GM12878 (cell line): ENCODE results near the gene CPHXL2. TPM values are rescaled to one million over a fixed set of nuclear protein-coding genes. Genes with fewer than 3 reads are reported as not detected.

Source experiments
- ATAC-seq: fragments of 200-7000 bp; cut with Tn5 transposase; 3 replicates; pipeline ENCODE4 v1.9.1; 2020; ENCODE audit warnings: mild to moderate bottlenecking, moderate library complexity
- BruUV-seq: library from RNA; stranded (reverse); fragments of 400-500 nt; replicated peaks from 2 replicates; lab custom pipeline; 2021; lab: Mats Ljungman, UMichigan
- CTCF ChIA-PET: fragments of 300-600 bp; sonication (Branson Sonifier 250); formaldehyde crosslinking; extraction: SDS; loops from one replicate; lab custom pipeline; 2021; ENCODE audit warnings: inconsistent platforms; lab: Yijun Ruan, JAX
- POLR2A ChIA-PET: fragments of 350-600 bp; formaldehyde crosslinking; extraction: SDS; loops from one replicate; lab custom pipeline; 2021; ENCODE audit warnings: inconsistent platforms; lab: Charles Lee
- RAD21 ChIA-PET: fragments of 300-600 bp; sonication (Branson Sonifier 250); formaldehyde crosslinking; loops from one replicate; lab custom pipeline; 2023; ENCODE audit warnings: antibody characterized with exemption; ENCODE audit not compliant: unreplicated experiment; lab: Charles Lee
- SMC1A ChIA-PET: fragments of 300-600 bp; sonication (Branson Sonifier 250); formaldehyde crosslinking; loops from one replicate; lab custom pipeline; 2023; ENCODE audit not compliant: unreplicated experiment, uncharacterized antibody; lab: Charles Lee
- DNase-seq: peaks from one replicate; pipeline ENCODE4 v3.0.0-alpha.2; 2011; ENCODE audit warnings: low read depth, low spot score
- FAIRE-seq: peaks from 3 replicates; lab custom pipeline; 2011; peaks lifted over from hg19 to GRCh38; lab: Jason Lieb, UNC
- H2AFZ ChIP-seq: 2 replicates; pipeline ENCODE4 v1.6.0; 2011; ENCODE audit warnings: low read depth, low read length, control low read depth; ENCODE audit not compliant: control insufficient read depth
- H3K27ac ChIP-seq: 2 replicates; pipeline ENCODE4 v1.5.1; 2011; ENCODE audit warnings: control low read depth; ENCODE audit not compliant: control insufficient read depth, insufficient read depth
- H3K27me3 ChIP-seq, 2 experiments: replicated peaks in 1 of 2; 2 replicates each; pipeline versions ENCODE4 v1.6.0 to v1.6.1; 2011; ENCODE audit warnings: low read length in 1 of 2; ENCODE audit not compliant: control insufficient read depth in 2 of 2, insufficient read depth in 2 of 2
- H3K36me3 ChIP-seq, 2 experiments: 2 replicates each; pipeline ENCODE4 v1.5.1; 2011; ENCODE audit warnings: low read length in 1 of 2; ENCODE audit not compliant: control insufficient read depth in 2 of 2, insufficient read depth in 2 of 2
- H3K4me1 ChIP-seq: 2 replicates; pipeline ENCODE4 v1.6.1; 2011; ENCODE audit warnings: mild to moderate bottlenecking, low read length, moderate library complexity, mixed read lengths; ENCODE audit not compliant: control insufficient read depth, insufficient read depth
- H3K4me2 ChIP-seq: 2 replicates; pipeline ENCODE4 v1.6.0; 2011; ENCODE audit warnings: control low read depth; ENCODE audit not compliant: control insufficient read depth, insufficient read depth
- H3K4me3 ChIP-seq: fragments of 200-600 bp; sonication (generic); 2 replicates; pipeline ENCODE4 v1.5.1; 2016
- H3K79me2 ChIP-seq: 2 replicates; pipeline ENCODE4 v1.6.0; 2011; ENCODE audit warnings: low read length; ENCODE audit not compliant: control insufficient read depth, insufficient read depth
- H3K9ac ChIP-seq: 2 replicates; pipeline ENCODE4 v1.8.0; 2011; ENCODE audit warnings: low read length, control low read depth, mixed read lengths; ENCODE audit not compliant: control insufficient read depth, insufficient read depth
- H3K9me3 ChIP-seq: replicated peaks from 3 replicates; pipeline ENCODE4 v1.5.1; 2011; ENCODE audit warnings: mild to moderate bottlenecking, low read length; ENCODE audit not compliant: control insufficient read depth, insufficient read depth
- H4K20me1 ChIP-seq: 2 replicates; pipeline ENCODE4 v1.6.0; 2011; ENCODE audit not compliant: control insufficient read depth, insufficient read depth
- BCLAF1 ChIP-seq: fragments of 450-650 bp; IDR thresholded peaks from 2 replicates; pipeline ENCODE4 v1.6.1; 2017; ENCODE audit warnings: antibody characterized with exemption, mild to moderate bottlenecking, moderate library complexity
- BMI1 ChIP-seq: fragments of 450-650 bp; IDR thresholded peaks from 2 replicates; pipeline ENCODE4 v1.6.1; 2016; ENCODE audit warnings: mild to moderate bottlenecking, moderate library complexity, borderline replicate concordance
- CEBPZ ChIP-seq: fragments of 150-350 bp; IDR thresholded peaks from 2 replicates; pipeline ENCODE4 v1.6.1; 2016; ENCODE audit warnings: low read depth, low read length
- EZH2 ChIP-seq: IDR thresholded peaks from 2 replicates; pipeline ENCODE4 v1.6.1; 2012; ENCODE audit warnings: low read depth, mild to moderate bottlenecking, control low read depth, inconsistent platforms, low read length, borderline replicate concordance; ENCODE audit not compliant: control insufficient read depth
- FOS ChIP-seq: IDR thresholded peaks from 3 replicates; pipeline ENCODE4 v1.6.1; 2011; ENCODE audit warnings: borderline replicate concordance; ENCODE audit not compliant: insufficient read length; ENCODE audit errors: extremely low read depth
- HDGF ChIP-seq: fragments of 450-650 bp; IDR thresholded peaks from 2 replicates; pipeline ENCODE4 v1.6.1; 2016; ENCODE audit warnings: antibody characterized with exemption
- IRF4 ChIP-seq: IDR thresholded peaks from 2 replicates; pipeline ENCODE4 v1.6.1; 2011; ENCODE audit warnings: low read depth, low read length
- KLF5 ChIP-seq: fragments of 450-650 bp; IDR thresholded peaks from 2 replicates; pipeline ENCODE4 v1.6.1; 2014; ENCODE audit warnings: mild to moderate bottlenecking; ENCODE audit not compliant: partially characterized antibody
- NR2C2 ChIP-seq: IDR thresholded peaks from 2 replicates; pipeline ENCODE4 v1.6.1; 2011; ENCODE audit warnings: borderline replicate concordance, low read depth; ENCODE audit not compliant: control insufficient read depth, insufficient read length
- PBX3 ChIP-seq: IDR thresholded peaks from 2 replicates; pipeline ENCODE4 v1.6.1; 2011; ENCODE audit warnings: mild to moderate bottlenecking, low read depth, low read length, moderate library complexity; ENCODE audit not compliant: insufficient replicate concordance
- PML ChIP-seq: IDR thresholded peaks from 2 replicates; pipeline ENCODE4 v1.6.1; 2012; ENCODE audit warnings: low read length, inconsistent platforms
- SIX5 ChIP-seq: IDR thresholded peaks from 2 replicates; pipeline ENCODE4 v1.6.1; 2011; ENCODE audit warnings: mild to moderate bottlenecking, low read depth, low read length, moderate library complexity; ENCODE audit not compliant: severe bottlenecking
- SMAD1 ChIP-seq: fragments of 450-650 bp; IDR thresholded peaks from 2 replicates; pipeline ENCODE4 v1.6.1; 2018; ENCODE audit warnings: mild to moderate bottlenecking, low read depth; ENCODE audit not compliant: partially characterized antibody
- SPI1 ChIP-seq: IDR thresholded peaks from 2 replicates; pipeline ENCODE4 v1.6.1; 2011; ENCODE audit warnings: low read depth, mild to moderate bottlenecking, low read length, moderate library complexity, borderline replicate concordance; ENCODE audit not compliant: insufficient read depth
- in situ Hi-C: fragments of 300-500 bp; cut with MboI; formaldehyde crosslinking; loops from 9 replicates; pipeline ENCODE4 v1.14.3; 2018; ENCODE audit warnings: mixed read lengths
- intact Hi-C: fragments of 100-400 bp; cut with micrococcal nuclease; formaldehyde crosslinking; loops from one replicate; pipeline ENCODE4 v1.14.2; 2022; ENCODE audit not compliant: unreplicated experiment
- polyA plus RNA-seq, 11 experiments: library from polyadenylated mRNA; depleted of rRNA in 4 of 11; unstranded in 6 of 11; stranded (reverse) in 5 of 11; fragments of >200 nt; fragmentation: Nextera tagmentation in 4 of 11; fragmentation: Illumina TruSeq in 1 of 11; extraction: Ambion mirVana in 4 of 11; extraction: Trizol in 1 of 11; gene quantifications; 1 replicate in 1 of 11; 2 replicates in 10 of 11; pipeline versions ENCODE4 v1.2.1 to v1.2.3, GENCODE V29; 2011 to 2016; ENCODE audit warnings: inconsistent platforms in 2 of 11, missing spikeins in 2 of 11, low read depth in 1 of 11
- total RNA-seq, 4 experiments: library from RNA; depleted of rRNA in 3 of 4; stranded (reverse); fragments of >200 nt in 3 of 4; fragmentation: Illumina TruSeq in 1 of 4; extraction: Trizol in 1 of 4; gene quantifications; 2 replicates each; pipeline versions ENCODE4 v1.2.1 to v1.2.3, GENCODE V29; 2013 to 2021

CPHXL2 gene
- total and polyA plus RNA-seq, 10 of the 15 experiments (the other 5 are each of a cell fraction or from before 2014, with no cell fraction given): not detected

DNA sequence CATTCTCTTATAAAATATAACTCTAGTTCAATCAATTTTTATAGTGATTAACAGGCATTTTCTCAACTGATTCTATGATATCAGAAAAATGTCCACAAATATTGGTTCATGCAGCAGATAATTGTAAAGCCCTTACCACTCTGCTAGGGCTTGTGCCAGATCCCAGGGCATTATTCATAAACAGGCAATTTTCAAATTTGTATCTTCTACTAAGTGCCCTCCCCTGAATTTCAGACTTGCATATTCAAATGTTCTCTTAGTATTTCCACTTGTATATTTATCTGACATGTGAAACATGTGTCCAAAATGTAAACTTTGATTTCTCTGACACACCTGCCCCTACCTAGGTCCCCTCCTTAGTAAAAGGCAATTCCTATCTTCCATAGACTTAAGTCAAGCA lies 9.3 kb downstream of the CPHXL2 start:
- Histone ChIP-seq H3K79me2 (no peaks in the 10 kb centered on the region), H3K9ac (no peak overlapping the region), H3K9me3 (no peaks in the 10 kb centered on the region; the same call in 2 of the 3 replicates), H3K4me2 (no peak overlapping the region), H3K4me3 (no peak overlapping the region), H3K27ac (no peak overlapping the region), H4K20me1 (no peaks in the 10 kb centered on the region), H3K27me3 (no peaks in the 10 kb centered on the region), H3K4me1 (no peaks in the 10 kb centered on the region), H3K36me3 (no peaks in the 10 kb centered on the region), H2AFZ (no peak overlapping the region)
- BruUV-seq: no TSS peak
- FAIRE-seq (no peak), ATAC-seq (no peak), DNase-seq (no peak)
- in situ Hi-C loops (no loop called here), intact Hi-C loops (no loop called here)
- ChIA-PET CTCF (no interaction called here), RAD21 (no interaction called here), POLR2A (no interaction called here), SMC1A (interaction anchor here (2.2 kb wide), 1 partner anchor 11 kb away, joined by 4 read pairs; no protein-coding TSS in a partner anchor)
- TF ChIP-seq BMI1 (no peak), EZH2 (no peak), PML (no peak), SMAD1 (no peak), SIX5 (no peak), BCLAF1 (no peak), FOS (no peak), KLF5 (no peak), NR2C2 (no peak), SPI1 (no peak), IRF4 (no peak), PBX3 (no peak), CEBPZ (no peak), HDGF (no peak)
